Activated naive CD8-positive, alpha-beta T cell (primary cell): ENCODE results near the gene CLDN6.

ENCODE experiments used
- H3K27ac Mint-ChIP-seq: one replicate; pipeline ENCODE4 v1.8.0; 2021; ENCODE audit warnings: mixed read lengths
- H3K27me3 Mint-ChIP-seq: one replicate; pipeline ENCODE4 v1.8.0; 2021; ENCODE audit warnings: mixed read lengths
- H3K36me3 Mint-ChIP-seq: one replicate; pipeline ENCODE4 v1.8.0; 2021; ENCODE audit warnings: mixed read lengths
- H3K4me1 Mint-ChIP-seq: one replicate; pipeline ENCODE4 v1.8.0; 2021; ENCODE audit warnings: low read depth, mixed read lengths
- H3K4me3 Mint-ChIP-seq: one replicate; pipeline ENCODE4 v1.8.0; 2021; ENCODE audit warnings: mild to moderate bottlenecking, mixed read lengths
- H3K9me3 Mint-ChIP-seq: one replicate; pipeline ENCODE4 v1.8.0; 2021; ENCODE audit warnings: low read depth, mixed read lengths

Gene CLDN6

DNA sequence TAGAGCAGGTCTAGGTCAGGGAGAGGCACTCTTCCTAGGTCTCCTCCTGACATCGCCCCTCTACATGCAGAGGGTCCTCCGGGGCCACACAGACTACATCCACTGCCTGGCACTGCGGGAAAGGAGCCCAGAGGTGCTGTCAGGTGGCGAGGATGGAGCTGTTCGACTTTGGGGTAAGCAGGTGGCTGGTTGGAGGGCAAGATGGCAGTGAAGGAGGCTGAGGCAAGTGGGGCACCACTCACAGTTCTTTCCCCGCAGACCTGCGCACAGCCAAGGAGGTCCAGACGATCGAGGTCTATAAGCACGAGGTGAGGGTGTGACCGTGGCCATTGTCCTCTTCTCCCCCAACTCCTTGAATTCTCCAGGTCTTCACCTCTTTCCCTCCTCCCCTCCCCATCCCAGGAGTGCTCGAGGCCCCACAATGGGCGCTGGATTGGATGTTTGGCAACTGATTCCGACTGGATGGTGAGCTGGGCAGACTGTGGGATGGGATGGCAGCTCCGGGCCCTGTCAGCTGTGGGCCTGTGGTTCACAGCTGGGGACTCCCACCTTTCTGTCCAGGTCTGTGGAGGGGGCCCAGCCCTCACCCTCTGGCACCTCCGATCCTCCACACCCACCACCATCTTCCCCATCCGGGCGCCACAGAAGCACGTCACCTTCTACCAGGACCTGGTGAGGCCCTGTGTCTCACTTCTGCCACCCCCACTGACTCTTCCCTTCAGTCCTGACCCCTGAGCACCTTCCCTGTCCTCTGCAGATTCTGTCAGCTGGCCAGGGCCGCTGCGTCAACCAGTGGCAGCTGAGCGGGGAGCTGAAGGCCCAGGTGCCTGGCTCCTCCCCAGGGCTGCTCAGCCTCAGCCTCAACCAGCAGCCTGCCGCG, 8.9 kb upstream of the CLDN6 start:
- Mint-ChIP-seq H3K4me1 (peaks cover 37% of the 10 kb centered on the region), H3K4me3 (no peak overlapping the region), H3K36me3 (no peaks in the 10 kb centered on the region)

DNA sequence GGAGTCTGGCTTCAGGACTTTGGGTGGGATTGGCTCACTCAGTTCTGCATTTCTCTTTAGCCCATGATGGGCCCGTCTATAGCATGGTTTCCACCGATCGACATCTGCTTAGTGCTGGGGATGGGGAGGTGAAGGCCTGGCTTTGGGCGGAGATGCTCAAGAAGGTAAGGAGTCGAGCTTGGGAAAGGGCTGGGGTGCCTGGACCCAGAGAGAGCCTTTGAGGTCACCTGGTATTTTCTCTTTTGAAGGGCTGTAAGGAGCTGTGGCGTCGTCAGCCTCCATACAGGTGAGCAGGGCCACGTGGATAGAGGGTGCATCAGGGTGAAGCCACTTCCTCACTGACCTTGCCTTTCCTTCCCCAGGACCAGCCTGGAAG, 8.0 kb upstream of the CLDN6 start:
- H3K9me3 Mint-ChIP-seq: no peaks in the 10 kb centered on the region
- no peak overlapping the region for H3K4me3 Mint-ChIP-seq
- H3K4me1 Mint-ChIP-seq: peaks cover 45% of the 10 kb centered on the region
- no peaks in the 10 kb centered on the region for H3K36me3 Mint-ChIP-seq
- H3K27ac Mint-ChIP-seq: no peak overlapping the region
- H3K27me3 Mint-ChIP-seq: peaks cover 6% of the 10 kb centered on the region

More for the DNA sequence above, 8.9 kb upstream of the CLDN6 start:
- H3K27me3 Mint-ChIP-seq: peaks cover 6% of the 10 kb centered on the region
- no peaks in the 10 kb centered on the region for H3K9me3 Mint-ChIP-seq
- H3K27ac Mint-ChIP-seq: no peak overlapping the region

DNA sequence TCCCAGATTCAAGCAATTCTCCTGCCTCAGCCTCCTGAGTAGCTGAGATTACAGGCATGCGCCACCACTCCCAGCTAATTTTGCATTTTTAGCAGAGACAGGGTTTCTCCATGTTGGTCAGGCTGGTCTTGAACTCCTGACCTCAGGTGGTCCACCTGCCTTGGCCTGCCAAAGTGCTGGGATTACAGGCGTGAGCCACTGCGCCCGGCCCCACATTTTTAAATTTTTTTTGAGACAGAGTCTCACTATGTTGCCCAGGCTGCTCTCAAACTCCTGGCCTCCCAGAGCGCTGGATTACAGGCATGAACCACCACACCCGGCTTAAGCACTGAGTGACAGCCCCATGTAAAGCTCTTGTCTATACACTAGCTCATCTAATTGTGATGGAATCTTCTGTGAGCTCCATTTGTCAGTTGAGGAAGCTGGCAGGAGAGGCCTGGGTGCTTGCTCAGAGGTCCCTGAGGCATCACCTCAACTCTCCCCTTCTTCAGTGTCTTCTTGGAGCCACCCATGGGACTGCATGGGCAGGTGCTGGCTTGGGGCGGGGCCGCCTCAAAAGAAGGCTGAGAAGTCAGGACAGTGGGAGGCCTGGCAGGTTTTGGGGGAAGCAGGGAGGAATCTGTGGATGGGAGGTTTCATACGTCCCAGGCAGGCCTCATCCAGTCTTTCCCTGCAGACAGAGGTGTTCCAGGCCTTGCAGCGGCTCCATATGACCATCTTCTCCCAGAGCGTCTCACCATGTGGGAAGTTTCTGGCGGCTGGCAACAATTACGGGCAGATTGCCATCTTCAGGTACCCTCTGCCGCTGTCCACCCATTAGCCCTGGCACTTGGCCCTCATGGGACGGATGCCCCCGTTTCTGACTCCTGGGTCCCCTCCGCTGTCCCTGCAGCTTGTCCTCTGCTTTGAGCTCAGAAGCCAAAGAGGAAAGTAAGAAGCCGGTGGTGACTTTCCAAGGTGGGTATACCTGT, 7.3 kb upstream of the CLDN6 start:
- Mint-ChIP-seq H3K27ac (no peak overlapping the region), H3K4me1 (peaks cover 48% of the 10 kb centered on the region), H3K36me3 (no peaks in the 10 kb centered on the region), H3K4me3 (peak overlapping the region; percentile 5), H3K9me3 (no peaks in the 10 kb centered on the region), H3K27me3 (peaks cover 6% of the 10 kb centered on the region)

DNA sequence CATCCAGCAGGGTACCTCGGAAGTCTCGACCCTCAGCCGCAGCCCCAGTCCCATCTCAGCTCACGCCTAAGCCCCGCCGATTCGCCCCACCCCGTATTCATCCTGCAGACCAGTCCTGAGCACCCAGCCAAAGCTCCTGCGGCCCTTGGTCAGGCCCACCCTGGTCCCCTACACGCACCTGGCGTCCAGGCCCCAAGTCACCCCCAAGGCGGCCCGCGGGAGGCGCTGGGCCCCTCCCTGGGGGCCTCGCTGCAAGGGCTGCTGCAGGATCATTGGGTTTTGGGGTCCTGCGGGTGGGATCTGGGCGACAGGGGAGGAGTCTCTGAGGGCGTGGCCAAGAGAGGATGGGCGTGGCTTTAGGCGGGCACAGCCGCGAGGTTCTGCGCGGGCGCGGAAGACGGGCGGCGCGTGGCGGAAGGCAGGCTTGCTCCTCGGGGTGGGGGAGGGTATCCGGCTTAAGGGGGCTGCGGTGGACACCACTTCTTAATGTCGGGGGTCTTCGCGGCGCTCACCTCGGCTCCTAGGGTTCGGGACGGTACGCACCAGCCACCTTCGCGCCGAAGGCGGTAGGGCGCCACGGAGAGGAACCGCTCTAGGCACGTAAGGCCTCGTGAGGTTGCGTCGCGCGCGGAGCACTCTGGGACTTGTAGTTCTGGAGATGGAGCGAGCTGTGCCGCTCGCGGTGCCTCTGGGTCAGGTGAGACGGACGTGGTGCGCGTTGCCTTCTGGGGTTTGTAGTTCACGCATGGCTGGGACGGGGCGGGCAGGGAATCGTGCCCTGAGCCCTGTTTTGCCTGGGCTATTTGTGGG, 5.9 kb upstream of the CLDN6 start, which contains the start of the genes HCFC1R1 and THOC6:
HCFC1R1 (minus strand) TSS at position 274 of the 810 bp plus-strand sequence; CDS start at position 273, 1 bp downstream.
THOC6 (plus strand) TSS at position 367 of the 810 bp plus-strand sequence; CDS start at position 659, 292 bp downstream.
- peak within 1 kb of the TSS; percentile 87 for H3K4me3 Mint-ChIP-seq
- H3K27me3 Mint-ChIP-seq: peaks cover under 1% of the 10 kb centered on the region
- no peaks in the 10 kb centered on the region for H3K36me3 Mint-ChIP-seq
- H3K4me1 Mint-ChIP-seq: peaks cover 46% of the 10 kb centered on the region
- H3K9me3 Mint-ChIP-seq: no peaks in the 10 kb centered on the region
- peak within 1 kb of the TSS; percentile 96 for H3K27ac Mint-ChIP-seq

DNA sequence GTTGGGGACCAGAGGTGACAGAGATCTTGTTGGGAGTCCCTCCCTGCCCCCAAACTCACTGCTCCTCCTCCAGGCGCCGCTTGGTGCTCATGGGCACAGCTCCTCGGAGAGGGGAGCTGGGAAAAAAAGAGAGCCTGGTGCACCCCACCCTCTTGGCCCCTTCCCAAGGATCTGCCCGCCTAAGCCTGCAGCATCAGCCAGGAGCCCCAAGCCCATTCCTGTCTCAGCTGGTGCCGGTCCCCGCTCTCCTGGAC, 5.4 kb upstream of the CLDN6 start:
- Mint-ChIP-seq H3K4me3 (peak overlapping the region; percentile 87), H3K27ac (peak overlapping the region; percentile 96), H3K27me3 (no peaks in the 10 kb centered on the region), H3K9me3 (no peaks in the 10 kb centered on the region), H3K4me1 (peaks cover 43% of the 10 kb centered on the region), H3K36me3 (no peaks in the 10 kb centered on the region)

DNA sequence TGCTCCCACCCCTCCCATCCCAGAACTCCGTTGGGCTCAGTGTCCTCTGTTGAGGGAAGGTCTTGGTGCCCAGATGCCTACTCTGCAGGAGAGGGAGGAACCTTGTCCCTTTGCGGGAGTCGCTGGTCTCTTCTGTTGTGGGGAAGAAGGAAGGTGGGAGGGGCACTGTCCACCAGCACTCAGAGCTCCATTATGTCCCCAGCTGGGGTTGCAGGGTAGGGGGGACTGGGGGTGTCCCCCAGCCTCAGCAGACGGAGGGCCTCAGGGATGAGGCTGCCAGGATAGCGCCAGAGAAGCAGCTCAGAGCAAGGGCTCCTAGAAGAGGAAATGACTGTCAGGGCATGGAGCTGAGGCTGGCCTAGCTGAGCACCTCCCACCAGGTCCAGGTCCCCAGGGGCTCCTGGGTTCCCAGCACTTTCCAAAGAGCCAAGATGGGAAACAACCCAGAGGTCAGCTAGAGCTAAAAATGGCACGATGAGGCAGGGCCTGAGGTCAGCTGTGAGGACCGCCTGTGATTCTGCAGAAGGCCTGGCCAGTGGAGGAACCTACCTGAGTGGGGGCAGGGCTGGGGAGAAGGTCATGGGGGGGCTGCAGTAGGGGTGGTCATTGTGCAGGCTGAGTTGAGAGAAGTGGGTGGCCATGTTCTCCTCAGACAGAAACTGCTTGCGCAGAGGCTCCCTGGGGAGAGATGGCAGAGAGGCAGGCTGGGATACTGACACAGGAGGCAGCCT, 4.9 kb upstream of the CLDN6 start:
- no peaks in the 10 kb centered on the region for H3K9me3 Mint-ChIP-seq
- peaks cover 45% of the 10 kb centered on the region for H3K4me1 Mint-ChIP-seq
- peak overlapping the region; percentile 96 for H3K27ac Mint-ChIP-seq
- H3K4me3 Mint-ChIP-seq: peak overlapping the region; percentile 87
- no peaks in the 10 kb centered on the region for H3K27me3 Mint-ChIP-seq
- no peaks in the 10 kb centered on the region for H3K36me3 Mint-ChIP-seq

DNA sequence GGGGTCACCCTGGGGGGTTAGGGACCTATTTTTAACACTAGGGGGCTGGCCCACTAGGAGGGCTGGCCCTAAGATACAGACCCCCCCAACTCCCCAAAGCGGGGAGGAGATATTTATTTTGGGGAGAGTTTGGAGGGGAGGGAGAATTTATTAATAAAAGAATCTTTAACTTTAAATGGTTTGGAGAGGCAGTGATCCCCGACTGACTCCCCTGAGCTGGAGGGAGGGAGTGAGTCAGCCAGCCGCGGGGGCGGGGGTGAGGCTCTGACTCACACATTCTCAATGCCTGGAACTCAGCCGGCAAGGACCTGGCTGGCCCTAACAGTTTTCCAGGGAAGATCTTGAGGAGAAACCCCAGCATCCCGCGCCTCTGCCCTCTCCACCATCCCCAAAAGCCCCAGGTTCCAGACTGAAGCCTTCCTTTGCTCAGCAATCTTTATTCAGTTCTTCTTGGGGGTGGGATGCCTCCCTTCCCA, 4.3 kb upstream of the CLDN6 start:
- H3K27ac Mint-ChIP-seq: peak overlapping the region; percentile 96
- H3K9me3 Mint-ChIP-seq: no peaks in the 10 kb centered on the region
- H3K4me3 Mint-ChIP-seq: peak overlapping the region; percentile 87
- no peaks in the 10 kb centered on the region for H3K36me3 Mint-ChIP-seq
- H3K27me3 Mint-ChIP-seq: no peaks in the 10 kb centered on the region
- peaks cover 45% of the 10 kb centered on the region for H3K4me1 Mint-ChIP-seq

DNA sequence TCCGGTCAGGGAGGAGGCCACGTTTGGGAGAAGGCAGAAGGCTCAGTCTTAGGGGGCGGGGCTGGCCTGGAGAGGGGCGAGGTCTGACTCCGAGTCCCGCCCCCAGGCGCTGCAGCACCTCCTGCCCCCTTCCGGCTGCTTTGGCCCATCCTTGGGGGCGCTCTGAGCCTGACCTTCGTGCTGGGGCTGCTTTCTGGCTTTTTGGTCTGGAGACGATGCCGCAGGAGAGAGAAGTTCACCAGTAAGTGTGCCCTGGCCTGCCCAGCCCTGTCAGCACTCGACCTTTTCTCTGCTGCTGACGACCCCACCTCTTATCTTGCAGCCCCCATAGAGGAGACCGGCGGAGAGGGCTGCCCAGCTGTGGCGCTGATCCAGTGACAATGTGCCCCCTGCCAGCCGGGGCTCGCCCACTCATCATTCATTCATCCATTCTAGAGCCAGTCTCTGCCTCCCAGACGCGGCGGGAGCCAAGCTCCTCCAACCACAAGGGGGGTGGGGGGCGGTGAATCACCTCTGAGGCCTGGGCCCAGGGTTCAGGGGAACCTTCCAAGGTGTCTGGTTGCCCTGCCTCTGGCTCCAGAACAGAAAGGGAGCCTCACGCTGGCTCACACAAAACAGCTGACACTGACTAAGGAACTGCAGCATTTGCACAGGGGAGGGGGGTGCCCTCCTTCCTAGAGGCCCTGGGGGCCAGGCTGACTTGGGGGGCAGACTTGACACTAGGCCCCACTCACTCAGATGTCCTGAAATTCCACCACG, 3.6 kb upstream of the CLDN6 start:
- Mint-ChIP-seq H3K27me3 (no peaks in the 10 kb centered on the region), H3K9me3 (no peaks in the 10 kb centered on the region), H3K27ac (peak overlapping the region; percentile 96), H3K4me1 (peaks cover 45% of the 10 kb centered on the region), H3K36me3 (no peaks in the 10 kb centered on the region), H3K4me3 (peak overlapping the region; percentile 87)

DNA sequence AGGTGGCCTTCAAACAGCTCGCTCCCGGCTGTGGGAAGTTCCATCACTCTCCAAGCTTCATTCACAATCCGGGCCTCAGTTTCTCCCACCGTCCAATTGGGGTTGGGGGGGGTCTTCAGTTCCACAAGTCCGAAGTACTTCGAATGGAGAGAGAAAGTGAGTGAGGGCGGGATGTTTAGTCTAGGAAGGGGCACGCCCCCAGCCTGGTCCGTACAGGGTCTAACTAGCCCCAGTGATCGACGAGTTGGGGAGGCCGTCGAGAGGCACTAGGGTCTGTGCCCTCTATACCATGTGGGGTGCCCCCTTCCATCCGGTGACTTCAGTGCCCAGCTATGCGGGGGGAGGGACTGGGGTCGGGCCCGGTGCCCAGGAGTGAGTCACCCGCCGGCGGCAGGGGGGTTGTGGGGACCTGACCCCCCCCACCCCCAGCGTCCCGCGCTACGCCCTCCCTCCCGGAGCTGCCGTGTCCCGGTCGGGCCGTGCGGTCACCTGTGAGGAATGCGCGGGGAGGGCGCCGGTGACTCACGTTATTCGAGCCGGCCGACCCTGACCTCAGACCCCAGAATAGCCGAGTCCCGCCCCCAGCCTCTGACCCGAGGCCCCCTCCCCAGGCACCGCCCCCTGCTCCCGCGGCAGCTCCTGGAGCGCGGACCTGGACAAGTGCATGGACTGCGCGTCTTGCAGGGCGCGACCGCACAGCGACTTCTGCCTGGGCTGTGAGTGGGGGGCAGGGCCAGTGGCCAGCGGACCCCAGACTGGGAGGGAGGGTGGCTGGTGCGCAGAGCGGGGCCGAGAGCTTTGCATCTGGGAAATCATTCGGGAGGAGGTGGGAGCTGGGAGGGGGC, 2.8 kb upstream of the CLDN6 start:
- Mint-ChIP-seq H3K36me3 (no peaks in the 10 kb centered on the region), H3K27me3 (no peaks in the 10 kb centered on the region), H3K4me3 (peak overlapping the region; percentile 87), H3K27ac (peak overlapping the region; percentile 96), H3K4me1 (peaks cover 45% of the 10 kb centered on the region), H3K9me3 (no peaks in the 10 kb centered on the region)

DNA sequence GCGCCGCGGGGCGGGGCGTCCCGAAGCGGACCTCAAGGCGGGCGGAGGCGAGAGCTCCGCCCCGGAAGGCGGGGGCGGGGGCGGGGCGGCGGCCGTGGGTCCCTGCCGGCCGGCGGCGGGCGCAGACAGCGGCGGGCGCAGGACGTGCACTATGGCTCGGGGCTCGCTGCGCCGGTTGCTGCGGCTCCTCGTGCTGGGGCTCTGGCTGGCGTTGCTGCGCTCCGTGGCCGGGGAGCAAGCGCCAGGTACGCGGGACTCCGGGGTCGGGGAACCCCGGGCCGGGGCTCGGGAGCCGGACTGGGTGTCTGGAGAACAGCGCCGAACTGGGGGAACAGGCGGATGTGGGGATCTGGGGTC, 2.2 kb upstream of the CLDN6 start, which contains the start of gene TNFRSF12A:
TNFRSF12A (plus strand) TSS at position 122 of the 357 bp plus-strand sequence; CDS start at position 152, 30 bp downstream.
- Mint-ChIP-seq H3K27ac (peak within 1 kb of the TSS; percentile 96), H3K4me3 (peak within 1 kb of the TSS; percentile 89), H3K9me3 (no peaks in the 10 kb centered on the region), H3K4me1 (peaks cover 45% of the 10 kb centered on the region), H3K36me3 (no peaks in the 10 kb centered on the region), H3K27me3 (no peaks in the 10 kb centered on the region)

DNA sequence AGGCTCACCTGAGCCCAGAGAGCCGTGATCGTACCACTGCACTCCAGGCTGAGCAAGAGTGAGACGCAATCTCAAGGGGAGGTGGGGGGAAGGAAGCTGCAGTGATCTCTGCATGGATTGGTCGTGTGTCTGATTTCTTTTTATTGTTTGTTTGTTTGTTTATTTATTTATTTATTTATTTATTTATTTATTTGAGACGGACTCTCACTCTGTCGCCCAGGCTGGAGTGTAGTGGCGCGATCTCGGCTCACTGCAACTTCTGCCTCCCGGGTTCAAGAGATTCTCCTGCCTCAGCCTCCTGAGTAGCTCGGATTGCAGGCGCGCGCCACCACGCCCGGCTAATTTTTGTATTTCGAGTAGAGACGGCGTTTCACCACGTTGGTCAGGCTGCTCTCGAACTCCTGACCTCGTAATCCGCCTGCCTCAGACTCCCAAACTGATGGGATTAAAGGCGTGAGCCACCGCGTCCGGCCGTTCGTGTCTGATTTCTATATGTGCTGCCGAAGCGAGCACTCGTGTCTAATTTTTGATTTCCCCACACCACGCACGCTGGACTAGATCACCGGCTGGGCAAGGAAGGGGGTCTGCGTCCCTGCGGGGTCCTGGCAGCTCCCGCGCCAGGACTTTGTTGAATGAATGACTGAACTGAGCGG, 1.7 kb upstream of the CLDN6 start:
- Mint-ChIP-seq H3K4me3 (peak overlapping the region; percentile 89), H3K9me3 (no peaks in the 10 kb centered on the region), H3K27me3 (no peaks in the 10 kb centered on the region), H3K4me1 (peaks cover 45% of the 10 kb centered on the region), H3K27ac (peak overlapping the region; percentile 70), H3K36me3 (no peaks in the 10 kb centered on the region)

DNA sequence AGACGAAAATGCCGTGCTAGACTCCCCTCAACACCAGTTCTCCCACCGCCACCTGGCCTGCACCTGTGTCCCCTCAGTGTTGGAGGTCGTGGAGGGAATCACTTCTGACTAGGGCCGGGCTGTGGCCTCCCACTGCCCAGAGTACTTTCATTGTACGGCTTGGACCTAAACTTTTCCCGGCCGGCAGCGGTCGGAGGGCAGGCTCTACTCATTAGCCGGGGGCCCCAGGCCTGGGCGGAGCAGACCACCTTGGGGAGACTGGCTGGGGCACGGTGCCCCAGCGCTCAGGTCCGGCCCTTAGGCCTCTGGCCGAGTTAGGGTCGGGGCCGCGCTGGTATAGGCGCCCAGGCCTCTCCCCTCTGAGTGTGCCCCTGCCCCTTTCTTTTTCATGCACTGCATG, 639 bp downstream of the CLDN6 start:
- Mint-ChIP-seq H3K27ac (no peak overlapping the region), H3K4me3 (no peak overlapping the region), H3K4me1 (peaks cover 30% of the 10 kb centered on the region), H3K36me3 (no peaks in the 10 kb centered on the region), H3K27me3 (no peaks in the 10 kb centered on the region), H3K9me3 (no peaks in the 10 kb centered on the region)
